ENCODE data around the gene GPR87. TPM values are rescaled to one million over a fixed set of nuclear protein-coding genes. Genes with fewer than 3 reads are reported as not detected.

Gene GPR87
- total RNA-seq, 1 experiment from 2014 or later = 0.21 TPM

GRCh38 chr3:151328298-151328995, 11.8 kb upstream of the GPR87 start:
- DNase-seq = no peak
- Histone ChIP-seq H3K27me3 (ENCODE audit: control insufficient read depth, insufficient read depth, low read length) (no peaks in the 10 kb centered on the region), H3K4me3 (ENCODE audit: insufficient read depth, low read depth, low read length) (no peak overlapping the region), H3K36me3 (replicated peaks; ENCODE audit: control insufficient read depth, insufficient read depth, low read length) (no peaks in the 10 kb centered on the region)

DNA sequence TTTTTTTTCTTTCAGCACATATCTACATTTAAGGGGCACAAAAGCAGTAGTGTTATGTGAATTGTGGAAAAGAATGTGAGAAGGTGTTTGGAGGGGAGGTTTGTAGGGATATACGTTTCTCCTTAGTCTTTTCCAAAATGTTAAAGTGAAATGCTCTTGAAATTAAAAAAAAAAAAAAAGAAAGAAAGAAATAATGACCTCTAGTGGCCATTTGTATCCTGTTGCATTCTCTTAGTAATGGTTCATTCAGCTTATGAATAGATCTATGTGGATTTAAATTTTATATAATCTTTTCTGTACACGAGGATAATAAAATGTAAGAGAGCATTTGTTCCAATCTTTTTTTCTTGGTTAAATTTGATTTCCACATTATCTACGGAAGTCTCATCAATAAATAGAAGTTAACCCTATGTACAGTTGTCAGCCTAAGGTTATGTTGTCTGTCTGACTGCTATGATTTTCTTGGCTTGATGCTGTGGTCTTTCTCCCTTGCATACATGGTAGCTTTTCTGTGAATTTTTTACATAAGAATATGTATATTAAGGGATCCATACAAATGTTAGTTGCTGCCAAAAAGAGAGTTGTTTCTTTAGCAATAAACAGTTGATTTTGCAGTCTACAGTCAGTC, 11.1 kb upstream of the GPR87 start:
- no peak for DNase-seq
- no peaks in the 10 kb centered on the region for H3K36me3 ChIP-seq (replicated peaks; ENCODE audit: control insufficient read depth, insufficient read depth, low read length)

DNA sequence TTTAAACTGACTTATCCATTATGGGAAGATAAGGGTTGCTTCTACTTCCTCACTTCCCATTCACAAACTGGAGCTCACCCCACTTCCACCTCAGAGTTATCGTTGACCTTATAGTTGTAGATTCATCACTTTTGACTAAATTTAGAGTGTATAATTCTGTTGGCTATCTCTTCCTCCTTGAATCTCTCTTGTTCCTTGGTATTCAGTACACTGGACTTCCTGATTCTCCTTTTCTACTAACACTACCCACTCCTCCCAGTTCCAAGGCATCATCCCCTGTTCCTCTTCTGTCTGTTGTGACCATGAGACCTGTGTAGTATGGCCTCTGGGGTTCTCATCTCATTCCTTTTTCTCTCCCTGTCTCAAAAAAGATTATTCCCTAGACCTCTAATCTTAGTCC, 5.9 kb upstream of the GPR87 start:
- DNase-seq = no peak
- H3K4me3 ChIP-seq (ENCODE audit: insufficient read depth, low read depth, low read length) = no peak overlapping the region
- no peaks in the 10 kb centered on the region for H3K36me3 ChIP-seq (replicated peaks; ENCODE audit: control insufficient read depth, insufficient read depth, low read length)
- no peaks in the 10 kb centered on the region for H3K27me3 ChIP-seq (ENCODE audit: control insufficient read depth, insufficient read depth, low read length)

More for the DNA sequence above, 11.1 kb upstream of the GPR87 start:
- Histone ChIP-seq H3K27me3 (ENCODE audit: control insufficient read depth, insufficient read depth, low read length) (no peaks in the 10 kb centered on the region), H3K4me3 (ENCODE audit: insufficient read depth, low read depth, low read length) (no peak overlapping the region)

GRCh38 chr3:151321526-151321925, 4.9 kb upstream of the GPR87 start:
- Histone ChIP-seq H3K36me3 (replicated peaks; ENCODE audit: control insufficient read depth, insufficient read depth, low read length) (no peaks in the 10 kb centered on the region), H3K4me3 (ENCODE audit: insufficient read depth, low read depth, low read length) (no peak overlapping the region), H3K27me3 (ENCODE audit: control insufficient read depth, insufficient read depth, low read length) (no peaks in the 10 kb centered on the region)
- no peak for DNase-seq

GRCh38 chr3:151320131-151320530, 3.5 kb upstream of the GPR87 start:
- no peak for DNase-seq
- Histone ChIP-seq H3K36me3 (replicated peaks; ENCODE audit: control insufficient read depth, insufficient read depth, low read length) (no peaks in the 10 kb centered on the region), H3K4me3 (ENCODE audit: insufficient read depth, low read depth, low read length) (no peak overlapping the region), H3K27me3 (ENCODE audit: control insufficient read depth, insufficient read depth, low read length) (no peaks in the 10 kb centered on the region)

DNA sequence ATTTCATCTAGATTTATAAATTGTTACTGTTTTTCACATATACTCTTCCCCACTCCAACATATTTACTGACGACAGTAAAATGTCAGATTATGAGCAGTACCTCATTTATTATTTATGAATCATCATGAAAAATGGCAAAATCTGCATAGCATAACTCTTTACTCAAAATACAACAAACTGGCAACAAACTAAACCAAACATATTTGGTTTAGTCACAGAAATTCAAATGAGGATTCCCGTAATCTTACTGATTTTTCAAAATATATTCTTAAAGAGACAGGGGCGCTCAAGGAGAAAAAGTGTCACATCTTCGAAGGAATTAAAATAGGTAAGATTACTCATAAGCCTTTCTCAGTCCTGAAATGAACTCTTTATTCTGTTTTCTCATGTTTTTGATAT, 3.0 kb upstream of the GPR87 start:
- H3K27me3 ChIP-seq (ENCODE audit: control insufficient read depth, insufficient read depth, low read length) = no peaks in the 10 kb centered on the region
- DNase-seq = no peak
- H3K36me3 ChIP-seq (replicated peaks; ENCODE audit: control insufficient read depth, insufficient read depth, low read length) = no peaks in the 10 kb centered on the region
- H3K4me3 ChIP-seq (ENCODE audit: insufficient read depth, low read depth, low read length) = no peak overlapping the region

- no peak overlapping the region for H3K4me3 ChIP-seq (ENCODE audit: insufficient read depth, low read depth, low read length)
- no peaks in the 10 kb centered on the region for H3K27me3 ChIP-seq (ENCODE audit: control insufficient read depth, insufficient read depth, low read length)
- no peak for DNase-seq
- H3K36me3 ChIP-seq (replicated peaks; ENCODE audit: control insufficient read depth, insufficient read depth, low read length) = no peaks in the 10 kb centered on the region
Observed at GRCh38 chr3:151318991-151319390, 2.4 kb upstream of the GPR87 start.

- Histone ChIP-seq H3K27me3 (ENCODE audit: control insufficient read depth, insufficient read depth, low read length) (no peaks in the 10 kb centered on the region), H3K36me3 (replicated peaks; ENCODE audit: control insufficient read depth, insufficient read depth, low read length) (no peaks in the 10 kb centered on the region), H3K4me3 (ENCODE audit: insufficient read depth, low read depth, low read length) (no peak overlapping the region)
- no peak for DNase-seq
Observed at GRCh38 chr3:151318313-151318712, 1.7 kb upstream of the GPR87 start.

DNA sequence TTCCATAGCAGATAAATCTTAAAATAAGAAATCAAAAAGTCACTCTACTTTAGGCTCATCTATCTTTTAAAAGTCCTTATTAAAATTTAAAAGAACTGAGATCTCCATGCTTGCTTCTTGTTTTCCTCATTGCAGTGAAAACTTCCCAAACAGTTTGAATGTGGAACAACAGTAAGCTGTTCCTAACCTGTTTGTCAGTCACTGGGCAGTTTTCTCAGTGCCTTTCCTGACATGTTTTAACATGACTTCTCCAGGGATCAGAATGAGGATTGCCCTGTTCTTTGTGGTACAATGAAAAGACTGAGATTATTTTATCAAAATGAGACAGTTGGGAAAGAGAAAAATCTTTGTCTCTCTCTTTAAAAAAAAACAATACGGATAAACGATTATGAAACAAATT, 774 bp downstream of the GPR87 start:
- Histone ChIP-seq H3K27me3 (ENCODE audit: control insufficient read depth, insufficient read depth, low read length) (no peaks in the 10 kb centered on the region), H3K4me3 (ENCODE audit: insufficient read depth, low read depth, low read length) (no peak overlapping the region), H3K36me3 (replicated peaks; ENCODE audit: control insufficient read depth, insufficient read depth, low read length) (no peaks in the 10 kb centered on the region)
- DNase-seq = no peak

- Histone ChIP-seq H3K4me3 (ENCODE audit: insufficient read depth, low read depth, low read length) (no peak overlapping the region), H3K36me3 (replicated peaks; ENCODE audit: control insufficient read depth, insufficient read depth, low read length) (no peaks in the 10 kb centered on the region), H3K27me3 (ENCODE audit: control insufficient read depth, insufficient read depth, low read length) (no peaks in the 10 kb centered on the region)
- DNase-seq = no peak
Observed at GRCh38 chr3:151315136-151315535, 1.5 kb downstream of the GPR87 start.

- Histone ChIP-seq H3K36me3 (replicated peaks; ENCODE audit: control insufficient read depth, insufficient read depth, low read length) (no peaks in the 10 kb centered on the region), H3K4me3 (ENCODE audit: insufficient read depth, low read depth, low read length) (no peak overlapping the region), H3K27me3 (ENCODE audit: control insufficient read depth, insufficient read depth, low read length) (no peaks in the 10 kb centered on the region)
- DNase-seq = no peak
Observed at GRCh38 chr3:151314593-151314992, 2.0 kb downstream of the GPR87 start.

- H3K4me3 ChIP-seq (ENCODE audit: insufficient read depth, low read depth, low read length) = no peak overlapping the region
- no peaks in the 10 kb centered on the region for H3K27me3 ChIP-seq (ENCODE audit: control insufficient read depth, insufficient read depth, low read length)
- no peak for DNase-seq
- no peaks in the 10 kb centered on the region for H3K36me3 ChIP-seq (replicated peaks; ENCODE audit: control insufficient read depth, insufficient read depth, low read length)
Observed at GRCh38 chr3:151314137-151314536, 2.5 kb downstream of the GPR87 start.

- no peak overlapping the region for H3K4me3 ChIP-seq (ENCODE audit: insufficient read depth, low read depth, low read length)
- H3K27me3 ChIP-seq (ENCODE audit: control insufficient read depth, insufficient read depth, low read length) = no peaks in the 10 kb centered on the region
- no peak for DNase-seq
- no peaks in the 10 kb centered on the region for H3K36me3 ChIP-seq (replicated peaks; ENCODE audit: control insufficient read depth, insufficient read depth, low read length)
Observed at GRCh38 chr3:151312972-151313371, 3.6 kb downstream of the GPR87 start.

DNA sequence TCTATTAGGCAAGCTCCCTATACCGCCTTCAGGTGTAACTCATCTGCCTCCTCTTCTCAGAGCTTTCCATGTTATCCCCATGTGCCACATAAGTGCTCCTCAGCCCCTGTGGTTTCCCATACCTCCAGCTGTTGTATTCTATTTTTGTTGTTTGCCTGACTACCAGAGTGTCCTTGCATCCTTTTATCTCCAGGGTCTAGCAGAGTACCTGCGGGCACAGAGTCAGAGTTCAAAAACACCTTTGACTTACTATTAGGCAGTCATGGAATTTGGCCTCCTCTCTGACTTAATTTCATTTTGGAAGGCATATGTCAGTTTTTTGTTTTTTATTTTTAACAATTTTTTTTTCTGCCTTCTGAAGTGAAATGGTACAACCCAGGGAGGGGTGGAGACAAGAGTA, 7.1 kb downstream of the GPR87 start:
- H3K27me3 ChIP-seq (ENCODE audit: control insufficient read depth, insufficient read depth, low read length) = no peaks in the 10 kb centered on the region
- DNase-seq = no peak
- no peaks in the 10 kb centered on the region for H3K36me3 ChIP-seq (replicated peaks; ENCODE audit: control insufficient read depth, insufficient read depth, low read length)
- H3K4me3 ChIP-seq (ENCODE audit: insufficient read depth, low read depth, low read length) = no peak overlapping the region

- Histone ChIP-seq H3K36me3 (replicated peaks; ENCODE audit: control insufficient read depth, insufficient read depth, low read length) (no peaks in the 10 kb centered on the region), H3K27me3 (ENCODE audit: control insufficient read depth, insufficient read depth, low read length) (no peaks in the 10 kb centered on the region), H3K4me3 (ENCODE audit: insufficient read depth, low read depth, low read length) (no peak overlapping the region)
- DNase-seq = no peak
Observed at GRCh38 chr3:151307583-151308488, 8.8 kb downstream of the GPR87 start.
